Esophagus squamous epithelium (tissue), 5 donors: ENCODE results near the gene PDGFD. TPM values are rescaled to one million over a fixed set of nuclear protein-coding genes. Genes with fewer than 3 reads are reported as not detected.

Source experiments
- DNase-seq: peaks from one replicate; lab custom pipeline; 2025; lab: John Stamatoyannopoulos, UW
- H3K27ac ChIP-seq, 4 donors: fragments of 200-600 bp; sonication (generic); one replicate each; pipeline ENCODE4 v1.5.1; 2016 to 2019; ENCODE audit warnings: mild to moderate bottlenecking in 1 of 4
- H3K27me3 ChIP-seq, 4 donors: fragments of 200-600 bp; sonication (generic); 1 replicate in 3 of 4; 2 replicates in 1 of 4; pipeline versions ENCODE4 v1.5.1 to v1.6.0; 2017 to 2021; ENCODE audit warnings: antibody characterized with exemption in 1 of 4
- H3K36me3 ChIP-seq, 3 donors: fragments of 200-600 bp; sonication (generic); one replicate each; pipeline ENCODE4 v1.5.1; 2016 to 2019
- H3K4me1 ChIP-seq, 3 donors: fragments of 200-600 bp; sonication (generic); one replicate each; pipeline ENCODE4 v1.5.1; 2017 to 2019
- H3K4me3 ChIP-seq, 4 donors: fragments of 200-600 bp; sonication (generic); 1 replicate in 3 of 4; 2 replicates in 1 of 4; pipeline ENCODE4 v1.5.1; 2016 to 2019; ENCODE audit warnings: mild to moderate bottlenecking in 2 of 4, moderate library complexity in 1 of 4
- H3K9me3 ChIP-seq, 3 donors: fragments of 200-600 bp; sonication (generic); one replicate each; pipeline ENCODE4 v1.5.1; 2016 to 2019
- CTCF ChIP-seq, 6 experiments: fragments of 450-650 bp in 4 of 6; fragments of 200-600 bp in 2 of 6; sonication (generic) in 2 of 6; IDR thresholded peaks; one replicate each; pipeline ENCODE4 v1.5.1; 2016 to 2019; ENCODE audit warnings: antibody characterized with exemption in 6 of 6, mild to moderate bottlenecking in 4 of 6, moderate library complexity in 4 of 6
- POLR2A ChIP-seq, 4 donors: fragments of 450-650 bp; IDR thresholded peaks; one replicate each; pipeline ENCODE4 v1.6.1; 2017; ENCODE audit warnings: antibody characterized with exemption in 4 of 4, mild to moderate bottlenecking in 4 of 4, moderate library complexity in 3 of 4
- WGBS, 2 donors: methylation state at CpG; one replicate each; pipeline ENCODE4 v1.1.5; 2018; 5-methylcytosine and 5-hydroxymethylcytosine counted together
- intact Hi-C: fragments of 100-400 bp; cut with DNase I; formaldehyde crosslinking; loops from one replicate; pipeline ENCODE4 v1.15.0; 2022
- total RNA-seq, 4 donors: library from RNA; depleted of rRNA; stranded (reverse); fragments of >200 nt; gene quantifications; one replicate each; pipeline ENCODE4 v1.1.0, GENCODE V29; 2016
- donor health status: DM: yes; HTN: yes; CAD: no.

Gene PDGFD
- total RNA-seq, 4 donors from 2014 or later, result 0.27 to 1.9 (median 1.1) TPM

GRCh38 chr11:103894034-103894433 is 269.9 kb downstream of the PDGFD start:
- H3K9me3 ChIP-seq, result peaks cover 0 to 4% (median 0%) of the 10 kb centered on the region in 3 donors
- no peaks in the 10 kb centered on the region for H3K4me1 ChIP-seq
- TF ChIP-seq CTCF (IDR thresholded peaks at IDR 0.05) (no peak), POLR2A (IDR thresholded peaks at IDR 0.05) (no peak)
- WGBS, 2 donors, result 80 to 89% methylated on average over 3 of the region's 3 CpGs
- no peaks in the 10 kb centered on the region for H3K36me3 ChIP-seq
- DNase-seq, result no peak
- H3K27me3 ChIP-seq, result no peaks in the 10 kb centered on the region
- H3K27ac ChIP-seq, result no peak overlapping the region
- no peak overlapping the region for H3K4me3 ChIP-seq
- intact Hi-C loops, result no loop called here

GRCh38 chr11:103893371-103893770 is 270.6 kb downstream of the PDGFD start:
- intact Hi-C loops, result no loop called here
- Histone ChIP-seq H3K4me1 (no peaks in the 10 kb centered on the region), H3K27me3 (no peaks in the 10 kb centered on the region), H3K9me3 (peaks cover 0 to 4% (median 0%) of the 10 kb centered on the region in 3 donors), H3K36me3 (no peaks in the 10 kb centered on the region), H3K4me3 (no peak overlapping the region), H3K27ac (no peak overlapping the region)
- 81 to 94% methylated on average over 2 of the region's 2 CpGs for WGBS, 2 donors
- no peak for TF ChIP-seq CTCF (IDR thresholded peaks at IDR 0.05)
- TF ChIP-seq POLR2A (IDR thresholded peaks at IDR 0.05), result no peak
- no peak for DNase-seq

GRCh38 chr11:103892603-103893002 is 271.3 kb downstream of the PDGFD start:
- Histone ChIP-seq H3K4me3 (no peak overlapping the region), H3K27me3 (no peaks in the 10 kb centered on the region), H3K27ac (no peak overlapping the region), H3K9me3 (peaks cover 0 to 4% (median 0%) of the 10 kb centered on the region in 3 donors), H3K36me3 (no peaks in the 10 kb centered on the region), H3K4me1 (no peaks in the 10 kb centered on the region)
- intact Hi-C loops, result no loop called here
- no peak for DNase-seq
- 71 to 75% methylated on average over 5 of the region's 5 CpGs for WGBS, 2 donors
- TF ChIP-seq POLR2A (IDR thresholded peaks at IDR 0.05), result no peak
- no peak for TF ChIP-seq CTCF (IDR thresholded peaks at IDR 0.05)

- H3K4me1 ChIP-seq, result no peaks in the 10 kb centered on the region
- TF ChIP-seq POLR2A (IDR thresholded peaks at IDR 0.05) (no peak), CTCF (IDR thresholded peaks at IDR 0.05) (no peak)
- DNase-seq, result no peak
- no peak overlapping the region for H3K4me3 ChIP-seq
- intact Hi-C loops, result no loop called here
- H3K9me3 ChIP-seq, result peaks cover 0 to 4% (median 0%) of the 10 kb centered on the region in 3 donors
- H3K27ac ChIP-seq, result no peak overlapping the region
- WGBS, 2 donors, result 90 to 96% methylated on average over 1 of the region's 1 CpG
- no peaks in the 10 kb centered on the region for H3K27me3 ChIP-seq
- H3K36me3 ChIP-seq, result no peaks in the 10 kb centered on the region
Observed at GRCh38 chr11:103890654-103891053, 273.3 kb downstream of the PDGFD start.

- Histone ChIP-seq H3K4me1 (no peaks in the 10 kb centered on the region), H3K27ac (no peak overlapping the region), H3K4me3 (no peak overlapping the region), H3K9me3 (peaks cover 0 to 4% (median 0%) of the 10 kb centered on the region in 3 donors), H3K27me3 (no peaks in the 10 kb centered on the region), H3K36me3 (no peaks in the 10 kb centered on the region)
- no peak for DNase-seq
- TF ChIP-seq POLR2A (IDR thresholded peaks at IDR 0.05), result no peak
- TF ChIP-seq CTCF (IDR thresholded peaks at IDR 0.05), result no peak
- intact Hi-C loops, result no loop called here
Observed at GRCh38 chr11:103889679-103890078, 274.3 kb downstream of the PDGFD start.
